Erythroblast (primary cell): ENCODE measurements around the gene NOVA1.

Experiments used
- GATA1 ChIP-seq: IDR thresholded peaks from 2 replicates; pipeline ENCODE4 v1.6.1; 2011; ENCODE audit warnings: low read depth, mild to moderate bottlenecking, control low read depth, low read length, moderate library complexity
- POLR2A ChIP-seq: IDR thresholded peaks from 2 replicates; pipeline ENCODE4 v1.6.1; 2011; ENCODE audit warnings: mild to moderate bottlenecking, low read length

GRCh38 chr14:26414926-26415325 is 182.9 kb downstream of the NOVA1 start:
- TF ChIP-seq POLR2A (no peak), GATA1 (no peak)
